IPS-18c (cell line): ENCODE measurements around the gene PATJ.
"Not testable (repeated sequence)": the region's sequence is repeated elsewhere in the genome, so short reads cannot be mapped to it uniquely, and the experiment has no call there.

Source experiments
- H3K4me3 ChIP-seq: 2 replicates; pipeline ENCODE4 v1.7.0; 2013; ENCODE audit warnings: low read depth, mild to moderate bottlenecking, low read length, moderate library complexity; ENCODE audit not compliant: insufficient read depth
- H3K9me3 ChIP-seq: one replicate; pipeline ENCODE4 v1.6.1; 2013; ENCODE audit warnings: mild to moderate bottlenecking, low read length, moderate library complexity; ENCODE audit not compliant: control insufficient read depth, insufficient read depth

The PATJ gene

DNA sequence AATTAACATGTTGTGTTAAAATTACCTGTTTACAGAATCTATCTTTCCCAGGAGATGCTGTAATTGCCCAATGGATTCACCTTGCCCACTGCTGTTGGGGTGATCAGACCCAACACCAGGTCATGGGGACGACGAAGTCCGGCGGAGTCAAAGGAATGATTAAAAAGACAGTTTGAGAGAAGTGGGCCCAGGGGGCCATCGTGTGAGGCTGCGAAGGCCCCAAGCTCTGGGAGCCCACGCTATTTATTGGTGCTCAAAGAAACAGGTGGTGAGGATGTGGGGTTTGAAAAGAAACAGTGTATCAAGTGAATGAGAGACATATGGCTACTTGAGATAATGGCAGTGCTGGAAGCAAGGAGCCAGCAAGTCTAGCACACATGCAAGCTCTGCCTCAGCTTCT, 436.1 kb downstream of the PATJ start:
- H3K9me3 ChIP-seq: no peaks in the 10 kb centered on the region
- H3K4me3 ChIP-seq: no peak overlapping the region

DNA sequence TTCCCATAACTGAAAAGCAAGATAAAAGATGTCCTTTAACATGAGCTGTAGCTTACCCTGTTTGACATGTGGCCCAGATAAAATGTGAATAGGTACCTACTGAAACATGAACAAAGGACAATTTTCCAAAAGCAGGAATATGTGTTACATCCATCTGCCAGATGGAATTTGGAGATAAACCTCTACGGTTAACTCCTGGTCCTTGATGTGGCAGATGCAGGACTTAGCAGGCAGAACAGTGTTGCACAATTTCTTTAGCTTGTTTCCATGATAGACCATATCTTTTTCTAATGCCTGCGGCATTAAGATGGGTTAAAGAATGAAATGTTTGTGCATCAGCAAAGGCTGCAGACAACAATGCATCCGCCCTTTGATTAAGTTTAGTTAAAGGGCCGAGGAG, 437.8 kb downstream of the PATJ start:
- H3K9me3 ChIP-seq, H3K4me3 ChIP-seq: not testable (repeated sequence)

- Histone ChIP-seq H3K4me3 (no peak overlapping the region), H3K9me3 (peaks cover 2% of the 10 kb centered on the region)
These were observed 438.4 kb downstream of the PATJ start for GRCh38 chr1:62180639-62181038.

GRCh38 chr1:62181532-62181931, 439.3 kb downstream of the PATJ start:
- no peak overlapping the region for H3K4me3 ChIP-seq
- peaks cover 2% of the 10 kb centered on the region for H3K9me3 ChIP-seq

DNA sequence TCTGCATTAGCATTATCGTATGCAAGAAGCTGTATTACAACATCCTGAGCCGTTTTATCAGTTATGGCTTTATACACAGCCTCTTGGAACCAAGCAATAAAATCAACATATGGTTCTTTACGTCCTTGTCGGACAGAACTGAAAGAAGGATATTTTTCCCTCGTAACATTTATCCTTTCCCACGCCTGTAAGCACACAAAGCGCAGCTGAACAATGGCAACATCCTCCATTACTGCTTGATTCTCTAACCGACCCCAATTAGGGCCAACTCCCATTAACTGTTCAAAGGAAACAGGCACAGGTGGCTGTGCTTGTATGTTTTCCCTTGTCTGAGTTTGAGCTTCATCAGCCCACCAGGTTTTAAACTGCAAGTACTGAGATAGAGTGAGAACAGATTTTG, 439.9 kb downstream of the PATJ start:
- H3K9me3 ChIP-seq, H3K4me3 ChIP-seq: not testable (repeated sequence)

- H3K4me3 ChIP-seq, H3K9me3 ChIP-seq: not testable (repeated sequence)
These were observed 441.1 kb downstream of the PATJ start for GRCh38 chr1:62183164-62184020.

DNA sequence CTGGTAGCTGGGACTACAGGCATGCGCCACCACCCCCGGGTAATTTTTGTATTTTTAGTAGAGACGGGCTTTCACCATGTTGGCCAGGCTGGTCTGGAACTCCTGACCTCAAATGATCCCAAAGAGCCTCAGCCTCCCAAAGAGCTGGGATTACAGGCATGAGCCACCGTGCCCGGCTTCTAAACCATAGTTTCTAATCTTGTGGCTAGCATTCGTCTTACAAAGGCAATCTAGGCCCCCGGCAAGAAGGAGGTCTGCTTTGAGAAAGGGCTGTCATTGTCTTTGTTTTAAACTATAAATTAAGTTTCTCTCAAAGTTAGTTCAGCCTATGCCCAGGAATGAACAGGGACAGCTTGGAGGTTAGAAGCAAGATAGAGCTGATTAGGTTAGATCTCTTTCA, 442.1 kb downstream of the PATJ start:
- Histone ChIP-seq H3K4me3 (no peak overlapping the region), H3K9me3 (peaks cover 2% of the 10 kb centered on the region)

- not testable (repeated sequence) for H3K4me3 ChIP-seq, H3K9me3 ChIP-seq
These were observed 443.0 kb downstream of the PATJ start for GRCh38 chr1:62185233-62185632.

- Histone ChIP-seq H3K9me3 (peaks cover 2% of the 10 kb centered on the region), H3K4me3 (no peak overlapping the region)
These were observed 443.4 kb downstream of the PATJ start for GRCh38 chr1:62185677-62186076.

DNA sequence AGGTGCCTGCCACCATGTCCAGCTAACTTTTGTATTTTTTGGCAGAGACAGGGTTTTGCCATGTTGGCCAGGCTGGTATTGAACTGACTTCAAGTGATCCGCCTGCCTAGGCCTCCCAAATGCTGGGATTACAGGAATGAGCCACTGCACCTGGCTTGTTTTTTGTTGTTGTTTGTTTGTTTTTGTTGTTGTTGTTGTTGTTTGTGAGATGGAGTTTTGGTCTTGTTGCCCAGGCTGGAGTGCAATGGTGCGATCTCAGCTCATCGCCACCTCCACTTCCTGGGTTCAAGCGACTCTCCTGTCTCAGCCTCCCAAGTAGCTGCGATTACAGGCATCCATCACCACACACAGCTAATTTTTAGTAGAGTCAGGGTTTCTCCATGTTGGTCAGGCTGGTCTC, 445.3 kb downstream of the PATJ start:
- peaks cover 2% of the 10 kb centered on the region for H3K9me3 ChIP-seq
- H3K4me3 ChIP-seq: no peak overlapping the region

GRCh38 chr1:62188111-62188510, 445.8 kb downstream of the PATJ start:
- H3K9me3 ChIP-seq: peaks cover 2% of the 10 kb centered on the region
- H3K4me3 ChIP-seq: no peak overlapping the region

- Histone ChIP-seq H3K4me3 (peak within 1 kb of the TSS; percentile 91), H3K9me3 (no peaks in the 10 kb centered on the region)
These were observed 452.6 kb downstream of the PATJ start, which contains the start of gene L1TD1 for GRCh38 chr1:62194651-62195544. Gene L1TD1 (plus strand): TSS chr1:62194849. CDS start chr1:62206629, 11,780 bp downstream.

GRCh38 chr1:62196086-62196690, 453.9 kb downstream of the PATJ start:
- Histone ChIP-seq H3K4me3 (peak overlapping the region; percentile 91), H3K9me3 (no peaks in the 10 kb centered on the region)

DNA sequence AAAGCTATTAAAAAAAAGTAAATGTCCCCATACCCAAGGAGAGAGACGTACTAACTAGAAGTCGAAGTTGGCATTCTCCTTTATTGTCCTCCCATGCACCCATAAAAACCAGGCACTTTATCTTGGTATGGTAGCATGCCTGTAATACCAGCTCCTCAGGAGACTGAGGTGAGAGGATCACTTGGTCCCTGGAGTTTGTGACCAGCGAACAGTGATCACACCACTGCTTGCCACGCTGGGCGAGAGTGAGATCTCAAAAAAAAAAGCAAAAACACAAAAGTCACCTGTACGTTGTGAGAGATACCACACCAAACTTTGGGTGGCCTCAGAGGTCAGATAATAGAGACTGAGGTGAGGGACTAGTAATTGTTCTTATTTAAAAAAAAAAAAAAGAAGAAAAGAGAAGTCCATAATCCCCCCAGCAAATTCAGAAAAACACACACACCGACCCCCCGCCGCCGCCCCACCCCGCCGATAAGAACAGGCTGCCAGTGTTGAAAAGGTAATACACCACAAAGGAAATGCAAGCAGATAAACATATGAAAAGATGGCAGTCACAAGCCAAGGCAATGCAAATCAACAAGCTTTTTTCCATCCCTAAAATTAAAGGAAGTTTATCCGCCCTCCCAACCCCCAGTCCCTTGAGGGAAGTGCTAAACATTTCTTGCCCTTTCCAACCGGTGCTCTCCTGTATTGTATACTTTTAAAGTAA, 455.9 kb downstream of the PATJ start:
- Histone ChIP-seq H3K4me3 (peak overlapping the region; percentile 45), H3K9me3 (no peaks in the 10 kb centered on the region)

DNA sequence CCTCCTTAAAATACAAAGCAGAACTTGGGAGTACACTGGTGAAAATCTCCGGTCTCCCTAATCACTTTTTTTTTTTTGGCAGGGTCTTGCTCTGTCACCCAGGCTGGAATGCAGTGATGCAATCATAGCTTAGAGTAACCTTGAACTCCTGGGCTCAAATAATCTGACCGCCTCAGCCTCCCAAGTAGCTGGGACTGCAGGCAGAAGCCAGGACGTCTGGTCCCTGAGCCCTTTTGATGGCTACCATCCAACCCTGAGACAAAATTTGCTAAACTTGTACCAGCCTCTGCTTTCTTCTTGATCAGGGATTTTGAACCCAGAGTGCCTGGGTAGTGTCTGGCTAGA, 456.5 kb downstream of the PATJ start:
- Histone ChIP-seq H3K9me3 (no peaks in the 10 kb centered on the region), H3K4me3 (peak overlapping the region; percentile 45)

DNA sequence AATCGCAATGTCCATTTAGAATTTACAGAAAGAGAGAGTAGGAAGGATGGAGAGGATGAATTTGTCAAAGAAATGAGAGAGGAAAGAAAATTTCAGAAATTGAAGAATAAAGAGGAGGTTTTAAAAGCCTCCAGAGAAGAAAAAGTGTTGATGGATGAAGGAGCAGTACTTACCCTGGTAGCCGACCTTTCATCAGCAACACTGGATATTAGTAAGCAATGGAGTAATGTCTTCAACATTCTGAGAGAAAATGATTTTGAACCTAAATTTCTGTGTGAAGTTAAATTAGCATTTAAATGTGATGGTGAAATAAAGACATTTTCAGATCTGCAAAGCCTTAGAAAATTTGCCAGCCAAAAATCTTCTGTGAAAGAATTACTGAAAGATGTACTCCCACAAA, 464.9 kb downstream of the PATJ start:
- Histone ChIP-seq H3K4me3 (no peak overlapping the region), H3K9me3 (no peaks in the 10 kb centered on the region)

DNA sequence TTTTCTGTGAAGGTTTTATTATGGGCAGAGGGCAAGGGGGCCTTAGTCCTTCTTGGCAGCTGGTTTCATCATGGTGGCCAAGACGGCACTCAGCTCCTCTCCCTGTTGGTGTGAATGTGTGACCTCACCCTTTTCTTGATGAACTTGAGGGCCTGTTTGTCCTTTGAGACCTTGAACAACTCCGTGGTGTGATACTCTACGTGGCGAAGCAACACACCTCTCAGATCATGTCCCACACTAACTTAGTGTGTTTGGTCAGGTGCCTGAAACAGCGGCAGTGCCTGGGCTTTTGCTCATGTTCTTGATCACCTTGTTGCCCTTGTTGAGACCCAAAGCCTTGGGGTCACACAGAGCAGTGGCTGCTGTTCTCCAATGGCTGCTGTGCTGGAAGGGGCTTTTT, 465.8 kb downstream of the PATJ start:
- H3K4me3 ChIP-seq: peak overlapping the region; percentile 12; the same call in 1 of the 2 replicates
- no peaks in the 10 kb centered on the region for H3K9me3 ChIP-seq
